ENCODE data around the gene CISD1. TPM values are rescaled to one million over a fixed set of nuclear protein-coding genes. Genes with fewer than 3 reads are reported as not detected.

Gene CISD1
- total and polyA plus RNA-seq, 9 of the 15 experiments (the other 6 are each of a cell fraction or from before 2014, with no cell fraction given), result 35.8 to 342 (median 118) TPM

DNA sequence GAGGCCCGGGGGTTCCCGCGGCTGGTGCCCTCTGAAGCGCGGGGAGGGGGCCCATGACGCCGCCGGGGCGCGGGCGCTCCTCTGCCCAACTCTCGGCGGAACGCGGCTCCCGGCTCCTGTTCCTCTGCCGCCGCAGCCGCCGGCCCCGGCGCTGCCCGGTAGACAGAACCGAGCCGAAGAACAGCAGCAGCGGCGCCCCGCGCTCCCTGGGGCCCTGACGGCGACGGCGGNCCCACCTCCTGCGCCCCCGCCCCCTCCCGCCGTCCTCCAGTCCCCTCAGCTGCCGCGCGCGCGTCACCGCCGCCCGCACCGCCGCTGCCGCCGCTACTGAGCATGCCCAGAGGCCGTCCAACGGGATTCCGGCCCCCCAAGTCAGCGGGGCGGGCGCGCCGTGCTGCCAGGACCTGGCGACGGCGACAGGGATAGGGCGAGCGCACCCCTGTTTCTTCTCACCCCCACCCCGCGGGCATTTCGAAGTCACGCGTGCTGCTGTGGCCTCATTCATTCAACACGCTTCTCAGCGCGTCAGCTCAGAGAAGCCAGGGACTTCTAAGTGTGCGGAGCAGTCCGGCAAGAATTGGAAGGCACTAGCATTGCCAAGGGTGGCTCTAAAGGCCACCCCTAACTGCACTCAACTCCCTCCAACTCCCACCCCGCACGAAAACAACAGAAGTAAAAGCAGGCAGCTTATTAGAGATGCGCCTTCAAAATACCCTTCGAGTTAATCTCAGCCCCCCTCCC is 1.1 kb upstream of the CISD1 start, which contains the start of gene IPMK (continued):
- TF ChIP-seq GATAD2A (IDR thresholded peaks at IDR 0.05) (0 out of 2 replicates have a peak, but pooled peaks have one; percentile 17), ZNF780A (CRISPR knock-in tag; IDR thresholded peaks at IDR 0.05) (no peak), L3MBTL2 (IDR thresholded peaks at IDR 0.05) (peak; percentile 97), NFE2 (IDR thresholded peaks at IDR 0.05; ENCODE audit: low read depth) (no peak), HLTF (IDR thresholded peaks at IDR 0.05) (no peak), CBX8 (IDR thresholded peaks at IDR 0.05; ENCODE audit: borderline replicate concordance, extremely low read depth, low read depth, low read length, poor library complexity, severe bottlenecking) (no peak), POLR2G (IDR thresholded peaks at IDR 0.05; ENCODE audit: low read depth, low read length) (peak; percentile 86), TSC22D4 (tag; IDR thresholded peaks at IDR 0.05) (no peak), RNF2 (IDR thresholded peaks at IDR 0.05) (peak; percentile 28; the same call in 1 of the 2 replicates), ZNF41 (CRISPR knock-in tag; conservative IDR thresholded peaks at IDR 0.05) (no peak), ETV1 (tag; conservative IDR thresholded peaks at IDR 0.05; ENCODE audit: low read depth) (no peak), HNRNPL (IDR thresholded peaks at IDR 0.05; ENCODE audit: low read depth, low read length) (peak; percentile 62), ZNF280A (IDR thresholded peaks at IDR 0.05; ENCODE audit: low read depth, partially characterized antibody) (no peak), ZNF764 (CRISPR knock-in tag; IDR thresholded peaks at IDR 0.05; ENCODE audit: low read depth) (no peak), ZNF384 (IDR thresholded peaks at IDR 0.05; ENCODE audit: low read depth, low read length) (no peak)
- TF ChIP-seq, protein P1, sequence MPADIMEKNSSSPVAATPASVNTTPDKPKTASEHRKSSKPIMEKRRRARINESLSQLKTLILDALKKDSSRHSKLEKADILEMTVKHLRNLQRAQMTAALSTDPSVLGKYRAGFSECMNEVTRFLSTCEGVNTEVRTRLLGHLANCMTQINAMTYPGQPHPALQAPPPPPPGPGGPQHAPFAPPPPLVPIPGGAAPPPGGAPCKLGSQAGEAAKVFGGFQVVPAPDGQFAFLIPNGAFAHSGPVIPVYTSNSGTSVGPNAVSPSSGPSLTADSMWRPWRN (IDR thresholded peaks at IDR 0.05; ENCODE audit: low read depth), result no peak
- TF ChIP-seq, protein P2, sequence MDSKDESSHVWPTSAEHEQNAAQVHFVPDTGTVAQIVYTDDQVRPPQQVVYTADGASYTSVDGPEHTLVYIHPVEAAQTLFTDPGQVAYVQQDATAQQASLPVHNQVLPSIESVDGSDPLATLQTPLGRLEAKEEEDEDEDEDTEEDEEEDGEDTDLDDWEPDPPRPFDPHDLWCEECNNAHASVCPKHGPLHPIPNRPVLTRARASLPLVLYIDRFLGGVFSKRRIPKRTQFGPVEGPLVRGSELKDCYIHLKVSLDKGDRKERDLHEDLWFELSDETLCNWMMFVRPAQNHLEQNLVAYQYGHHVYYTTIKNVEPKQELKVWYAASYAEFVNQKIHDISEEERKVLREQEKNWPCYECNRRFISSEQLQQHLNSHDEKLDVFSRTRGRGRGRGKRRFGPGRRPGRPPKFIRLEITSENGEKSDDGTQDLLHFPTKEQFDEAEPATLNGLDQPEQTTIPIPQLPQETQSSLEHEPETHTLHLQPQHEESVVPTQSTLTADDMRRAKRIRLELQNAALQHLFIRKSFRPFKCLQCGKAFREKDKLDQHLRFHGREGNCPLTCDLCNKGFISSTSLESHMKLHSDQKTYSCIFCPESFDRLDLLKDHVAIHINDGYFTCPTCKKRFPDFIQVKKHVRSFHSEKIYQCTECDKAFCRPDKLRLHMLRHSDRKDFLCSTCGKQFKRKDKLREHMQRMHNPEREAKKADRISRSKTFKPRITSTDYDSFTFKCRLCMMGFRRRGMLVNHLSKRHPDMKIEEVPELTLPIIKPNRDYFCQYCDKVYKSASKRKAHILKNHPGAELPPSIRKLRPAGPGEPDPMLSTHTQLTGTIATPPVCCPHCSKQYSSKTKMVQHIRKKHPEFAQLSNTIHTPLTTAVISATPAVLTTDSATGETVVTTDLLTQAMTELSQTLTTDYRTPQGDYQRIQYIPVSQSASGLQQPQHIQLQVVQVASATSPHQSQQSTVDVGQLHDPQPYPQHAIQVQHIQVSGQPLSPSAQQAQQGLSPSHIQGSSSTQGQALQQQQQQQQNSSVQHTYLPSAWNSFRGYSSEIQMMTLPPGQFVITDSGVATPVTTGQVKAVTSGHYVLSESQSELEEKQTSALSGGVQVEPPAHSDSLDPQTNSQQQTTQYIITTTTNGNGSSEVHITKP (IDR thresholded peaks at IDR 0.05; ENCODE audit: partially characterized antibody), result peak; percentile 44
- TF ChIP-seq, protein P3, sequence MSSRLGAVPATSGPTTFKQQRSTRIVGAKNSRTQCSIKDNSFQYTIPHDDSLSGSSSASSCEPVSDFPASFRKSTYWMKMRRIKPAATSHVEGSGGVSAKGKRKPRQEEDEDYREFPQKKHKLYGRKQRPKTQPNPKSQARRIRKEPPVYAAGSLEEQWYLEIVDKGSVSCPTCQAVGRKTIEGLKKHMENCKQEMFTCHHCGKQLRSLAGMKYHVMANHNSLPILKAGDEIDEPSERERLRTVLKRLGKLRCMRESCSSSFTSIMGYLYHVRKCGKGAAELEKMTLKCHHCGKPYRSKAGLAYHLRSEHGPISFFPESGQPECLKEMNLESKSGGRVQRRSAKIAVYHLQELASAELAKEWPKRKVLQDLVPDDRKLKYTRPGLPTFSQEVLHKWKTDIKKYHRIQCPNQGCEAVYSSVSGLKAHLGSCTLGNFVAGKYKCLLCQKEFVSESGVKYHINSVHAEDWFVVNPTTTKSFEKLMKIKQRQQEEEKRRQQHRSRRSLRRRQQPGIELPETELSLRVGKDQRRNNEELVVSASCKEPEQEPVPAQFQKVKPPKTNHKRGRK (tag; IDR thresholded peaks at IDR 0.05), result no peak
